ENCODE measurements around the gene PTHLH. TPM values are rescaled to one million over a fixed set of nuclear protein-coding genes. Genes with fewer than 3 reads are reported as not detected.

PTHLH gene
- total and polyA plus RNA-seq, 2 experiments from 2014 or later: not detected

- H3K79me2 ChIP-seq (replicated peaks; ENCODE audit: insufficient read depth): no peaks in the 10 kb centered on the region
Measured at GRCh38 chr12:28015165-28015564, 42.6 kb upstream of the PTHLH start.

GRCh38 chr12:28014196-28014595 lies 41.7 kb upstream of the PTHLH start:
- Histone ChIP-seq H3K27ac (ENCODE audit: low read depth) (no peak overlapping the region), H3K27me3 (ENCODE audit: insufficient read depth) (no peaks in the 10 kb centered on the region), H3K79me2 (replicated peaks; ENCODE audit: insufficient read depth) (no peaks in the 10 kb centered on the region), H2AFZ (no peak overlapping the region), H3K4me1 (ENCODE audit: insufficient read depth) (no peaks in the 10 kb centered on the region), H3K4me3 (no peak overlapping the region), H3K4me2 (no peak overlapping the region), H4K20me1 (replicated peaks; ENCODE audit: insufficient read depth) (no peaks in the 10 kb centered on the region), H3K36me3 (ENCODE audit: insufficient read depth) (no peaks in the 10 kb centered on the region), H3K9me2 (ENCODE audit: insufficient read depth) (peaks cover 6% of the 10 kb centered on the region; the same call in 1 of the 2 replicates), H3F3A (replicated peaks; ENCODE audit: low read depth) (no peaks in the 10 kb centered on the region)
- no peak overlapping the region for H3K4me3 Mint-ChIP-seq
- H3K27ac Mint-ChIP-seq: no peak overlapping the region
- no peaks in the 10 kb centered on the region for H3K27me3 Mint-ChIP-seq (ENCODE audit: insufficient read depth, low read depth, poor library complexity)
- no peaks in the 10 kb centered on the region for H3K36me3 Mint-ChIP-seq (ENCODE audit: low read depth)
- DNase-seq (ENCODE audit: low spot score): no peak
- ATAC-seq: no peak
- H3K9me3 Mint-ChIP-seq: no peaks in the 10 kb centered on the region
- no peaks in the 10 kb centered on the region for H3K4me1 Mint-ChIP-seq
- no peak for TF ChIP-seq STAT1 (IDR thresholded peaks at IDR 0.05; ENCODE audit: unreplicated experiment)
- no peak for TF ChIP-seq ZNF462 (CRISPR knock-in tag; IDR thresholded peaks at IDR 0.05)
- no peak for TF ChIP-seq EZH2phosphoT487 (IDR thresholded peaks at IDR 0.05; ENCODE audit: unreplicated experiment)
- no peak for TF ChIP-seq ETS1 (IDR thresholded peaks at IDR 0.05)

More at GRCh38 chr12:28015165-28015564, 42.6 kb upstream of the PTHLH start:
- no peak overlapping the region for H2AFZ ChIP-seq
- Mint-ChIP-seq H3K36me3 (ENCODE audit: low read depth) (no peaks in the 10 kb centered on the region), H3K4me1 (no peaks in the 10 kb centered on the region), H3K9me3 (no peaks in the 10 kb centered on the region), H3K27ac (no peak overlapping the region), H3K4me3 (no peak overlapping the region), H3K27me3 (ENCODE audit: insufficient read depth, low read depth, poor library complexity) (no peaks in the 10 kb centered on the region)
- no peak for DNase-seq (ENCODE audit: low spot score)
- H3K4me2 ChIP-seq: no peak overlapping the region
- TF ChIP-seq REST (IDR thresholded peaks at IDR 0.05; ENCODE audit: unreplicated experiment) (no peak), NANOG (IDR thresholded peaks at IDR 0.05; ENCODE audit: borderline replicate concordance) (no peak), EZH2phosphoT487 (IDR thresholded peaks at IDR 0.05; ENCODE audit: unreplicated experiment) (no peak)
- H3K9me2 ChIP-seq (ENCODE audit: insufficient read depth): peaks cover 6% of the 10 kb centered on the region; the same call in 1 of the 2 replicates
- H3K27me3 ChIP-seq (ENCODE audit: insufficient read depth): no peaks in the 10 kb centered on the region
- no peaks in the 10 kb centered on the region for H4K20me1 ChIP-seq (replicated peaks; ENCODE audit: insufficient read depth)
- no peak overlapping the region for H3K27ac ChIP-seq (ENCODE audit: low read depth)
- H3K36me3 ChIP-seq (ENCODE audit: insufficient read depth): no peaks in the 10 kb centered on the region
- no peak overlapping the region for H3K4me3 ChIP-seq
- no peaks in the 10 kb centered on the region for H3K4me1 ChIP-seq (ENCODE audit: insufficient read depth)
- no peak for ATAC-seq
- no peaks in the 10 kb centered on the region for H3F3A ChIP-seq (replicated peaks; ENCODE audit: low read depth)

Measured in GM23338 (cell line).